GM21390 (cell line): Measurements from ENCODE around the gene BEND6.

Source experiments
- ATAC-seq: cut with Tn5 transposase; IDR thresholded peaks from one replicate; pipeline ENCODE4 v1.9.1; 2021; ENCODE audit not compliant: unreplicated experiment

BEND6 gene

DNA sequence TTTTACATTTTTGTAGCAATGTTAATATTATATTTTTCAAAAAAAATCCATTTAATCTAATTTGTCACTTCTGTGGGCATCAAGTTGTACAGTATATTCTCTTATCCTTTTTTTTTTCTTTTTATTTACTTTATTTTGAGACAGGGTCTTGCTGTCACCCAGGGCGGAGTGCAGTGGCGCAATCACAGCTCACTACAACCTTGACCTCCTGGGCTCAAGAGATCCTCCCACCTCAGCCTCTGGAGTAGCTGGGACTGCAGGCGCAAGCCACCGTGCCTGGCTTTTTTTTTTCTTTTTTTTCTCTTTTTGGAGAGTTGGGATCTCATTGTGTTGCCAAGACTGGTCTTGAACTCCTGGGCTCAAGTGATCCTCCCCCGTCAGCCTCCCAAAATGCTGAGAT is 14.4 kb upstream of the BEND6 start:
- ATAC-seq, result no peak

DNA sequence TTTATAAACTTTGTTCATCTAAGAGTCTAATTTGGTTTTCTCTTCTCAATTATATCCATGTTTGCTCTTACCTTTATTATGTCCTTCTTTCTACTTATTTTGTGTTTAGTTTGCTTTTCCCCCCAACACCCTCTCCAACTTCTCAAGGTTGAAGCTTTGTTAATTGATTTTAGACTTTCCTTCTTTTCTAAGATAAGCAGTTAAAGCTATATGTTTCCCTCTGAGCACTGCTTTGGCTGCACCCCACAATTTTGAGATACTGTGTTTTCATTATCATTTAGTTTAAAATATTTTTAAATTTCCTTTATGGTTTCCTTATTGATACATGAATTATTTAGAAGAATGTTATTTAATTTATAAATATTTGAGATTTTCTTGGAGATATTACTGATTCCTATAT is 13.9 kb upstream of the BEND6 start:
- no peak for ATAC-seq

DNA sequence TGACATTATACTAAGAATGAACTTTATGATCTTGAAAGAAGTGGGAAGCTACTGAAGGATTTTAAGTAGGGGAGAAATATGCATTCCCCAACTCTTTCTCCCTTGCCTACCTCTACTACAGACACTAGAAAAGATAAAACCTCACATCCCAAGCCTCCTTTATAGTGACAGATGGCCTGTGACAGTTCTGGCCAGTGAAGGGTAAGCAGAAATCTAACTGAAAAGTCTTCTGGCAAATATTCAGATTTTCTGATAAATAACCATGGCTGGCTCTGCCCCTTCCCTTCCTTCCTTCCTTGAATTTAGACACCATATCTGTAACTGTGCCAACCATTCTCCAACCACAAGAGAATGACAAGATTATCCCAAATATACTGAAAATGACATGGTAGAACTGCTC is 10.2 kb upstream of the BEND6 start:
- ATAC-seq, result no peak

DNA sequence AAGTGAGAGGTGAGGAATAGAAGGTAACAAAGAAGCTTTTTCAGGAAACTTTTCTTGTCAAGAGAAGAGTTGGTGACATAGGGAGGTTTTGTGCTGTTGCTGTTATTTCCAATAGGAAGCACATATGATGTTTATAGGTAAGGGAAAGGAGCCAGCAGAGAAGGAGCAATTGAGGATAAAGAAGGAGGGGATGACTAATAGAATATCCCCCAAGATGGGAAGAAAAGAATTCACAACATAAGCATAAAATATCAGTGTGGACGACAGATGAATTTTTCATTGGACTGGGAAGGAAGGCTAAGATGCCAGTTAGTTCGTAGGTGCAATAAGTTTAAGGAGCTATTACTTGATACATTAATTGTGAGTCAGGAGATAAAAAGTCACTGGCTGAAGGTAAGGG is 8.5 kb upstream of the BEND6 start:
- no peak for ATAC-seq

DNA sequence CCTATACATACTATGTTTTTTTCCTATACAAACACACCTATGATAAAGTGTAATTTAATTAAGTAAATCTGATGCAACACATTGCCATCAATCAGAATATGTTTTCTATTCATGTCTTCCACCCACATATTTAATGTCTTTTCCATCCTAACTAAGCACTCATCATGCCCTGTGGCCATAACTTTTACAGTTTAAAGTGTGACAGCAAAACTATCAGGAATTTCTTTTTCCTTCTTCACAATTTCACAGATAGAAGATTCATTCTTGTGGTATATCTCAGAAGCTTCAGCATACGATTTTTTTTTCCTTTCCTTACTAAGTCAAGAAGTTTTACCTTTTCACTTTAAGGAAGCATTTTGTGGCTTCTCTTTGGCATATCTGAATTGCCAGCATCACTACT is 7.0 kb upstream of the BEND6 start:
- ATAC-seq, result no peak

DNA sequence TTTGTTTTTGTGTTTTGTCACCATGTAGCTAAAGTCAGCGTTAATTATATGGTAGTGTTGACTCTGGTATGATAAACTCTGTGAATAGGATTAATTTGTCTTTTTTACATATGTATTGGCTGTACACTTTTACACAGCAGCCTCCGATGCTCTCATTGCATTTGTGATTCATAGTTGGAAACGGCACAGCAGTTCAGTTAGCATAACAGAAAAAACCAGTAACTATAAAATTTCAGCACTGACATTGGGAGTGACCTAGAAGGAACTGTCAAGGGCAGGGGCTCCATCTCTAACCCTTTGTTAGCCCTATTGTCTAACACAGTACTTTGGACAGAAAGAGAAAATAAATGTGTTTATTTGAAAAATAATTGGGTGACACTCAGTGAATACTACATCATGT is 5.6 kb upstream of the BEND6 start:
- no peak for ATAC-seq

DNA sequence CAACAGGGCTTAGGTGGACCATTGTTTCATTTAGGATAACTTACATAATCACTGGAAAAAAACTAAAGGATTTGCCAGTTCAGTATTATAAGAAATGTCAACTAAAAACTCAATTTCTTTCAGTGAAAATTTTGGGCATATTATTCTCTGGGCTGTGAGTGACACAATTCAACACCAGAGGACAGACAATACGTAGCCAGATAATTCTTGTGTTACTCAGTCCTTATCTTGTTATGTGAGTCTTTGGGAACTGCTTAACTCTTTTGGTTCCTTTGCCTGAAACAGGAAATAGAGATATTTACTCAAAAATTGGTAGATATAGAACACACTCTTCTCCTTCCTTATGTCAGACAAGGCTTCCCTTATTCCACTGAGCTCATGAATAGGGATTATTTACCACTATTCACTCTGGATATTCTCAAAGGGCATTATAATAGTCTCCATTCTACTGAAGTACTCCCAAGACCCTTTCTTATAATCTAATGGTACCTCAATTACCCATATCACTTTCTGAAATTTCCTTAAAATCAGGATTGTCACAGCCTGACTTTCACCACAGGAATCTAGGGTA is 4.9 kb upstream of the BEND6 start:
- no peak for ATAC-seq

DNA sequence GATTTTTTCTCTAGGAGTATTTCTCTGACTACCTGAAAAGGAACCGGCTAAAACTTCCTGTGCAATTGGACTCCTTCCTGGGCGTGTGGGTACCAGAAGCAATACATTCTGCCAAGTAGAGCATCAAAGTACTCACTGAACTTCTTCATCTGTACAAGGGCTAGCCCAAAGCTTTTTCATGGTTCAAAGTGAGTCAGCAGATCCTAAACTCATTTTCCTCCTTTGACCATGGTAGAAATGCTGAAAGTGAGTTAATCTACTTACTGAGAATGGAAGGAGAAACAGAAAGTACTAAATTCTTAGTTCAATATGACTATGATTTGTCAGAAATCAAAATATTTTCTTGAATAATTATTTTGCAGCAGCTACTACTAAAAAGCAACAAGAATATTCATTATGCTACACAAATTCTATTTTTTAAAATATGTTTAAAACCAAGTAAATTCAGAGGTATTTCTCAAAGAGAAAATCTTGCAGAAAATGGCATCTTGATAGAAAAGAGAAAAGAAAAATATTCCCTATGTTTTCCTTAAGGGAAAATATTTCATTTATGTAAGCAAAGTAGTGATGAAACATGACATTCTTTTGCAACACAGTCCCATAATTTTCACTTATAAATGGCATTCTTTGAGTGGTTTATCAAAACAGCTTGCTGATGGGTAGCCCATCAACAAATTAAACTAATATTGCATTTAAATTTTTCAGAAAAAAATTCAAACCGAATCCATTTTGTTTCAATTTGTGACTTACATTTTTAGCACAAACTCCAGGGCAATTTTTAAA is 3.7 kb upstream of the BEND6 start:
- no peak for ATAC-seq

DNA sequence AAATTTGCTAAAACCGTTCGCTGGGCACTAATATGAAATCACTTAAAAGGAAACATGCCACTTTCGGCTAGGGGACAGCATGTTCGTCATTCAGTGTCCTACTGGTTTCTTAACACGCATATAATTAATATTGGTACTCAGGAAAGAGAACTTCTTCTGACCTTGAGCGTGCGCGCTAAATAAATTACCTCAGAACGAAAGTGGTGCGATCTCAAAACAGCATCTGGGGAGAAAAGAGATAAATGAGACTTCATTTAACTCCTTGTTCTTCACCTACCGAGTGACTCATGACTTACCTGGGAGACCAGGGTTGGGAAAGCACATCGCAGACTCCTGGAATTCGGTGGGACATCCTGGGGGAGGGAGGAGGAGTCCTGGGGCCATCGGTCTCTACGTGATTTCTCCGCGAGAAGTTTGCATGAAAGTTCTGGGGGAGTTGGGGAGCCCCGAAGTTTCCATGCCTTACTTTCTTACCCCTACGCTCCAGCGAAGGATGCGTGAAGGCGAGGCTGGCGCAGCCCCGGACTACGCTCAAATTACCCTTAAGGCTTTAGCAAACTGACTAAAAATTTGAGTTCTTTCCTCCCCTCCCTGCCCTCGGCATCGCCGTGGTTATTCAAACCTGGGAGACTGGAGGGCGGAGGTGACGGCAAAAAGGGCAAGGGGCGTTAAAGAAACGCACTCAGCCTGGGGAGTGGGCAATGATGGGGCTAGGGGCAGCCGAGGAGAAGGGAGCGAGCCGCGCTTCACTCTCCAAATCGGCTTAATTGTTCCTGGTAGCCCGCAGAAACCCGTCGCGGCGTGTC is 1.1 kb upstream of the BEND6 start:
- ATAC-seq, result no peak

DNA sequence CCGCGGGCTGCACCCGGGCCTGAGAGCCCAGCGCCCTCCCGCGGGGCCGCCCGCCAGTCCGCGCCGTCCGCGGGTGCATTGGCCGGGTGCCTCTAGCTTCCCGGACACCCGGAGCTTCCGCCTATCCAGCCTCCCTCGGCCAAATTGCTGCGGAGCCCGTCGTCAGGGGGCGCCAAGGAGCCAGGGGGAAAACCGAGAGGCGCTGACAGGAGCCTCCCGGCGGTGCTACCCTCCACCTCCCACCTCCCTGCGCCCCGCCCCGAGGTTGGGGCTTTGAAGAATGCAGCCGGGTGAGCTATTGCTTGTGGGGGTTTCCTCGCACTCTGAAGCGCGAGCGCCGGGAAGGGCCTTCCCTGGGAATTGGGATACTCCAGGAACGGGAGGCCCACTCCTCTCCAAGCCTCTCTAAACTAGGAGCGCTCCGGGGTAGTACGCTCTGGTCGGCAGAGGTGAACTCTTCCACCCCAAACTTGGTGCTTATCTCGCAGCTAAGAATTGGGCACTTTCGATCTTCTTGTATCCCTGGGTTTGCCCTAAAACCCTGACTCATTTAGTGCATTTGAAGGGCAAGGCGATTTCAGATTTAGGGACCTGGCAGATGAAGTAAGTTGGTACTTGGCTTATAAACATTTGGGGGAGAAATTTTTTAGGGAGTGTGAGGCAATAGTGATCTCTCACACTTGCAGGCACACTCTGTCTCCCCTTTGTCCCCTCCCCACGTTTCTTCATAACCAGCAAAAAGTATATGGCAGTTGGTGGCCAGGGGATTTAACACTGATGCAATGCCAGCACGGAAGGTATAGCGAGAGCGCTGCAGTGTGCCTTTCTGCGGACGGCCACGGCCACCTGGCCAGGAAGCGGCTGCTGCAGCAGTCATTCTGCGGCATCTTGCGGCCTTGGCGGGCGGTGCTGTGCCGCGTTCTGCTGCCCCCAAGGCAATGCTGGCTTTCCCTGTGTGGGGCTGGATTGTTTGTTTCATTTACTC is 556 bp downstream of the BEND6 start:
- ATAC-seq, result peak; percentile 65

DNA sequence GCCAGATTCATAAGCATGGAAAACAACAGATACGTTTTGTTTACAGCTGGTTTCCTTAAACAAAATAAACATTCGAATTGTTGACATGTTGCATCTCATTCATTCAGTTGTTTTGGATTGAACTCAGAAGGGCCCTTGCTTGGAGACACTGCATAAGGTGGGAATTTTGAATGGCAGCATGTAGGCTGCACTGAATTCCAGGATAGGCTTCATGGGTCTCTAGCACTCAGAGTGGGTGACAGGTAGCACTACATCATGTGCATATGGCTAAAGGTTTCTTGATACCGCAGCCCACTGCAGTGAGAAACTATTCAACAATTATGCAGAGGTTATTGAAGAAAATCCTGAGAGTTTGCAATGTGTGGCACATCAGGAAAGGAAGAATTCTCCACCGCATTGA is 1.6 kb downstream of the BEND6 start:
- no peak for ATAC-seq

DNA sequence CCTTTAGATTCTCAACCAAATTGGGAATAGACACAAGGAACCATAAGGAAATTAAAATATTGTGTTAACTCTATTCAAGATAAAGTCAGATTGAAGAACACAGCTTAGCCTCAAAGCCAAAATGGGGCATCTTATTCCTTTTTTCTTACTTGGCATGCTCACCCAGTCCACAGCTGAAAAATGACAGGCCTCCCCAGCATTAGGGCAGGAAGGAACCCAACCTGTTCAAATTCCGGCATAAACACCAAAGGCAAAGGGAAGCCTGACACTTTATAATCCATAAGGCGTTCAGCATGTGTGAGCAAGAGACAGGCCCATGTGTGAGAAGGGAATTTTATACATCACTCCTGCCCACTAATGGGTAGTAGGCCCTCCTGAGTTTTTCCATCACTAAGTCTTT is 2.9 kb downstream of the BEND6 start:
- ATAC-seq, result no peak

DNA sequence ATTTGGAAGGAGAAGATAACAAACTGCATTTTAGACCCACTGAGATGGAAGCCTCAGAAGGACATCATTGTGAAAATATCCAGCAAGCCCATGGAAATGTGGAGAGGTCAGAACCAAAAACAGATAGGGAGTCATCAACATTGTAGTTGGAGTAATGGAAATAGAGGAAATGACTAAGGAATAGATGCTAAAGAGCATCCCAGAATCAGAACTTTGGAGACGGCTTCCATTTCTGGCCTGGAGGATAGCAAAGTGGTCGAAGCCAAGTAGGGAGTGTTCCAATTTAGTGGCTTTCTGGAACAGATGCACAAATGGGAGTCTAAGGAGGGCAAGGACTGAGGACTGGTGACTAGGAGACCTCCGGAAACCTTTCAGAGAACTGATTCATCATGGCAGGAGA is 3.6 kb downstream of the BEND6 start:
- ATAC-seq, result no peak

DNA sequence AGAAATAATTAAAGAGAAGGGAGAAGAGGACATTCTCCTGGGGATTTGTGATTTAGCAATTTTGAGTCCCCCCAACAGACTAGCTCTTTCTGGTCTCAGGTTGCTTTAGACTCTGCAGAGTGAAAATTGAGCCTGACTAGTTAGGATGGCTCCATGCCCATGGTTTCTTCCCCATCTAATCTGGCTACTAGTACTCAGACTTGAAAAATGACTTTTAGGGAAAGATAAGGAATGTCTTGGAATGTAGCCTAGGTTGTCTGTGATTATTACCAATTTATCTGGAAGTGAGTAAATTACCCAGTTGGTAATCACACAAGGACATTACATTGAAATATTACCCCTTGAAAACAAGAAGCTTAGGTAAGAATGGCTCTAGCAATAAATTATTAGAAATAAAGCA is 4.2 kb downstream of the BEND6 start:
- ATAC-seq, result no peak

DNA sequence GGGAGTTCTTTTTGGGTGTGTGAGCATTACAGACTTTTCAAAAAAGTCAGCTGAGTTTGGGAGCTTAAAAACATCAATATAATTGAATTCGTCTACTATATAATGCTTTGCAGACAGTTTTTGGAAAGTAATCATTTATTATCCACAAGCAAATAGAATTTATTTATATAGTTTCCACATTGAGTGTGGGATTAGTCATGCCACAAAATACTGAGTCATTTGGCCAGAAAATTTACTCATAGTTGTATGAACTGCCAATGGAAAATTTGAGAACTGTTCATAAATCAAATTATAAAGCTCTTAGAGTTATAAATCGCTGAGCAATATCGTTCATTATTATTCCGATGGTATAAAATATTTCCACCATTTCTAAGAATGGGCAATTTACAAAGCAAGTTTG is 5.0 kb downstream of the BEND6 start:
- ATAC-seq, result no peak

DNA sequence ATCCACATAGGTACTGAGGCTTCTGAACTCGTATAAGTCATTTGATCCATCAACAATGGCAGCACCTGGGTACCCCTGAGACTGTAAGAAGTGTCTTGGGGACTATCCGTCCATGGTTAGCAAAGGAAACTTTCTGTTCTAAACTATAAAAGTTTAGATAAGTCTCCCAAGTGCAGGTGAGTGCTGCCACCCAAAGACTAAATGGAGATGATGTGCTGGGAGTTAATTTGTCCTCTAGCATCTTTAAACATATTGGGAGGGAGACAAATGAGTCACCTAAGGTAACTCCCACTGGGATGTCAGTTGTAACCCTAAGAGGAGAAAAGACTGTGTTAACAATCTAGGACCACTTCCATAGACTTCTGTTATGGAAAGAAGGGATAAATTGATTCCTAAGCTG is 6.2 kb downstream of the BEND6 start:
- ATAC-seq, result no peak

DNA sequence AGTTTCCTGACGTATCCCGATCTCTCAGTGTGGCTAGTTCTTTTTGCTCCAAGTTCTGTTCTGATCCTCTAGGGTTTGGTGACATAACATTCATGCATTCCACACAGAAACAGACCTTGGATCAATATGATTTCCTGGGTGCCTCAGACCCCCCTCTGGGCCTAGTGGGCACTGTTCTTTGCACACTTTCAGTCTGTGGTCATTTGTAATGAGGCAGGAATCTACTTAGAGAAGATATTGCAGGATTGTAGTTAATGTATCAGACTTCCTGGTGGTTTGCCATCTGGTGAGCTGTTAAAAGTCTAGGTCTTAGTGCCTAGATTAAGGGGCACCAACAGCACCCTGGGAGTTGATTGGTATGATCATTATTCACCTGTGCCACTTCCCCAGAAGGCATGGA is 7.5 kb downstream of the BEND6 start:
- ATAC-seq, result no peak

DNA sequence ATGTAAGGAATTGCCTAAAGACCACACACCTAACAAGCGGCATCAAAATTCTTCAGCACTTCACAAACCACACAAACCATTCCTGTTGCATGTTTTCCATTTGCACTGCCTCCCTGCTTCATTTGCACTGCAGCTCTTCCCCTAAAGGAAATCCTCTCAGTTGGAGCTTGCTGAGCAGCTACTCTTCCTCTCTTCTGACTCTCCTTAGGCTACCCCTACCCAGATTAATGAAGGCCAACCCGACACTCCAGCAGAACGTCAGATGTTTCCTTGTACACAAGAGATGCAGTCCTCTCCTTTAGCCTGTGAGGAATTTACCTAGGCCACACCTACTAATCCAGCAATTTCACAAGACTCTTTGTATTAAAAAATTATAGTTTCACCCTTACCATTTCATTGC is 8.1 kb downstream of the BEND6 start:
- no peak for ATAC-seq

DNA sequence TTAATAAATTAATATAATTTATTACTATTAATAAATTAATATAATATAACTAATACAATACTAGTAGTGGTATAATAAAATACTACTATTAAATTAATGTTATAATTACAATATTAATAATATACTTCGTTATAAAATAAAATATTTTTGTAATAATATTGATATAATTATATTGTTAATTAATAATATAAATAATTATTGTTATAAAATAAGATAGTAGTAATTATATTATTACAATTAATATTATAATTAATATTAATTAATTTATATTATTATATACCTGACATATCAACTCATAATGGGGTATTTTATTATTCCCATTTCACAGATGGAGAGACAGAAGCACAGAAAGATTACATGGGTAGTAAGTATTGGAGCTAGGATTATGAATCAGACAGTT is 8.9 kb downstream of the BEND6 start:
- ATAC-seq, result no peak

DNA sequence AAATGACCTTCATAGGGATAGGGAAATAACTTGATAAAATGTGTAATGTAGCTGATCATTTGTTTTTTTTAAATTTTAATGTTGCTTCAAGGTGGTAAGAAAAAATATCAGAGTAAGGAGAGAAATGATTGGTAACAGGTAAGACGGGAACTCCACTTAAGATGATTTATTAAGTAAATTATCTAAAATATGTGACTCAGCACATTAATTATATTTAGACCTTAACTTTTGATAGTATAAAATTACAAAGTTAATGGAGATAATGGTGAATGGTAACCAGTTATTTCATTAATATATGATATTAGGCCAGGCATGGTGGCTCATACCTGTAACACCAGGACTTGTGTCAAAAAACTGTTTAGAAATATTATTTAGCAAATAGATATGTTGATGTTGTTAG is 10.2 kb downstream of the BEND6 start:
- ATAC-seq, result no peak

DNA sequence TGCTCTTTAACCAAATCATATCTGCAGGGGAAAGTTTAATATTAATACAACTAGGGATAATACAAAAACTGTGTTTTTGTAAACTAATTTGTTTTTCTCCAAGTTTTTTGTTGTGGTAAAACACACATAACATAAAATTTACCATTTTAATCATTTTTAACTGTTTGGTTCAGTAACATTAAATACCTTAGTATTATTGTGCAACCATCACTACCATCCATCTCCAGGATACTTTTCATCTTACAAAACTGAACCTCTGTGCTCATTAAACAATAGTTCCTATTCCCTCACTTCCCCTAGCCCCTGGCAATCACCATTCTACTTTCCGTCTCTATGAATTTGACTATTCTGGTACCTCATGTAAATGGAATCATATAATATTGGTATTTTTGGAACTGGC is 15.9 kb downstream of the BEND6 start:
- ATAC-seq, result no peak
